Chondrocyte (in vitro differentiated cells): ENCODE results near the gene RAP1GAP. TPM values are rescaled to one million over a fixed set of nuclear protein-coding genes. Genes with fewer than 3 reads are reported as not detected.

Experiments used
- DNase-seq: peaks from one replicate; pipeline ENCODE4 v3.0.0; 2021; ENCODE audit warnings: mixed read lengths, low spot score
- H3K27ac Mint-ChIP-seq: one replicate; pipeline ENCODE4 v1.8.0; 2021; ENCODE audit warnings: mild to moderate bottlenecking, moderate library complexity, mixed read lengths; ENCODE audit not compliant: unreplicated experiment
- H3K27me3 Mint-ChIP-seq: 2 replicates; pipeline ENCODE4 v1.8.0; 2021; ENCODE audit warnings: low read depth, mixed read lengths
- H3K36me3 Mint-ChIP-seq: 2 replicates; pipeline ENCODE4 v1.8.0; 2021; ENCODE audit warnings: low read depth, mixed read lengths
- H3K4me1 Mint-ChIP-seq: 2 replicates; pipeline ENCODE4 v1.8.0; 2021; ENCODE audit warnings: low read depth, mild to moderate bottlenecking, mixed read lengths
- H3K4me3 Mint-ChIP-seq: one replicate; pipeline ENCODE4 v1.8.0; 2021; ENCODE audit warnings: mild to moderate bottlenecking, moderate library complexity, mixed read lengths; ENCODE audit not compliant: unreplicated experiment
- H3K9me3 Mint-ChIP-seq: 2 replicates; pipeline ENCODE4 v1.8.0; 2021; ENCODE audit warnings: low read depth, mixed read lengths
- total RNA-seq: library from RNA; stranded (reverse); gene quantifications from 3 replicates; pipeline ENCODE4 v1.2.1, GENCODE V29; 2021
- TF ChIP-seq, protein P1 (sequence below): fragments of 200-600 bp; sonication (generic); IDR thresholded peaks from 2 replicates; pipeline ENCODE4 v1.5.0; 2021; ENCODE audit warnings: antibody characterized with exemption, mild to moderate bottlenecking, moderate library complexity

RAP1GAP gene
- total RNA-seq, 1 donor from 2014 or later: 1.8 TPM

DNA sequence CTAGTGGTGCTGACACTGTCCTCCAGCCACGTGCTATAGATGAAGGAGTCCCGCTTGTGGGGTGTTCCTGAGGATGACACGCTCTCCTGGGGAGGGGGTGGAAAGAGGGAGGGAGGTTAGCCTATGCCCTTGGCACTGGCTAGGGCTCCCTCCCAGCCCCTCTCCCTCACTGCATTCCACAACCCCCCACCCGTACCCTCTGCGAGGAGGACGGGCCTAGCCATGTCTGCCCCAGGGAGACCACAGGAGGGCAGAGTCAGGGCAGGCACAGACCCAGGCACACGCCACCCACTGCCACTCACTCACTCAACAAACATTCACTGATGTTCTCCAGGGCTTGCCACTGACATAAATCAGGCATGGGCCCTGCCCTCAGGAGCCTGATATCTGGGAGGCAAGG lies 70.7 kb downstream of the RAP1GAP start:
- peaks cover 10% of the 10 kb centered on the region for H3K27me3 Mint-ChIP-seq
- H3K27ac Mint-ChIP-seq: no peak overlapping the region
- TF ChIP-seq, protein P1, sequence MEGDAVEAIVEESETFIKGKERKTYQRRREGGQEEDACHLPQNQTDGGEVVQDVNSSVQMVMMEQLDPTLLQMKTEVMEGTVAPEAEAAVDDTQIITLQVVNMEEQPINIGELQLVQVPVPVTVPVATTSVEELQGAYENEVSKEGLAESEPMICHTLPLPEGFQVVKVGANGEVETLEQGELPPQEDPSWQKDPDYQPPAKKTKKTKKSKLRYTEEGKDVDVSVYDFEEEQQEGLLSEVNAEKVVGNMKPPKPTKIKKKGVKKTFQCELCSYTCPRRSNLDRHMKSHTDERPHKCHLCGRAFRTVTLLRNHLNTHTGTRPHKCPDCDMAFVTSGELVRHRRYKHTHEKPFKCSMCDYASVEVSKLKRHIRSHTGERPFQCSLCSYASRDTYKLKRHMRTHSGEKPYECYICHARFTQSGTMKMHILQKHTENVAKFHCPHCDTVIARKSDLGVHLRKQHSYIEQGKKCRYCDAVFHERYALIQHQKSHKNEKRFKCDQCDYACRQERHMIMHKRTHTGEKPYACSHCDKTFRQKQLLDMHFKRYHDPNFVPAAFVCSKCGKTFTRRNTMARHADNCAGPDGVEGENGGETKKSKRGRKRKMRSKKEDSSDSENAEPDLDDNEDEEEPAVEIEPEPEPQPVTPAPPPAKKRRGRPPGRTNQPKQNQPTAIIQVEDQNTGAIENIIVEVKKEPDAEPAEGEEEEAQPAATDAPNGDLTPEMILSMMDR: no peak
- H3K4me1 Mint-ChIP-seq: peaks cover 5% of the 10 kb centered on the region
- H3K9me3 Mint-ChIP-seq: no peaks in the 10 kb centered on the region
- DNase-seq: no peak
- H3K36me3 Mint-ChIP-seq: no peaks in the 10 kb centered on the region
- no peak overlapping the region for H3K4me3 Mint-ChIP-seq

DNA sequence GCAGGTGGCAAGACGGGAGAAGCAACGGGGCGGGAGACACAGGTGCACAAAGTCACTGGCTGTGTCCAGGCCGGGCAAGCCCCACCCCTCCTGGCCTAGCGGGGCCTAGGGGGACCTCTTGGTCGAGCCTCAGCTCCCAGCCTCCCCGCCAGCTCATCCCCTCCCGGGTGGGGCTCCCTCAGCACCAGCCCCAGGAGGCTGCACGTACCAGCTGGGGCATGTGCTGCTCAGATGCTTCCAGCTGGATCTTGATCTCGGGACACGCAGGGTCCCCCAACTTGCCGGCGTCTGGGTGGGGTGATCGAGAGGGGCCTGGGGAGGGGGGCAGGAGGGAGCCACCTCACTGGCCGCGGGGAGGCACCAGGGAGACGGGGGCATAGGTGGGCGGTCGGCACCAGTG lies 71.4 kb downstream of the RAP1GAP start:
- Mint-ChIP-seq H3K9me3 (no peaks in the 10 kb centered on the region), H3K4me3 (no peak overlapping the region), H3K36me3 (no peaks in the 10 kb centered on the region), H3K4me1 (peaks cover 5% of the 10 kb centered on the region), H3K27ac (no peak overlapping the region), H3K27me3 (peaks cover 10% of the 10 kb centered on the region)
- TF ChIP-seq, protein P1: no peak
- DNase-seq: no peak

DNA sequence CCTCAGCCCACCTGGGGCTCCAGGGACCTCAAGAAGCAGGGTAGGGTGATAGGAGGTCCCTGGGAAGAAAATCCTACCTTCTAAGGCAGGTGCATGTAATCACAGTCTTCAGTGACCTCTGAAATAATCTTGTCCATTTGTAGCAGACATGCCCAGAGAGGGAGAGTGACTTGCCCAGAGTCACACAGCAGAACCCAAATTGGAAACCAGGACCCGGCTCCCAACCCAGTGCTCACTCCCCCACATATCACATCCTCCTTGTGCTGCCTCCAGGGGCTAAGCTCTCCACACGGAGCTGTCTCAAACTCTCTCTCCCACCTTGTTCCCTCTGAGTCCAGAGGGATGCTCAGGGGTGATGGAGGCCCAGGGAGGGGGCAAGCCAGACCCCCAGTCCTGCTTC lies 72.5 kb downstream of the RAP1GAP start:
- TF ChIP-seq, protein P1: no peak
- peaks cover 10% of the 10 kb centered on the region for H3K27me3 Mint-ChIP-seq
- peaks cover 5% of the 10 kb centered on the region for H3K4me1 Mint-ChIP-seq
- no peak for DNase-seq
- no peaks in the 10 kb centered on the region for H3K36me3 Mint-ChIP-seq
- no peak overlapping the region for H3K27ac Mint-ChIP-seq
- H3K4me3 Mint-ChIP-seq: no peak overlapping the region
- H3K9me3 Mint-ChIP-seq: no peaks in the 10 kb centered on the region

DNA sequence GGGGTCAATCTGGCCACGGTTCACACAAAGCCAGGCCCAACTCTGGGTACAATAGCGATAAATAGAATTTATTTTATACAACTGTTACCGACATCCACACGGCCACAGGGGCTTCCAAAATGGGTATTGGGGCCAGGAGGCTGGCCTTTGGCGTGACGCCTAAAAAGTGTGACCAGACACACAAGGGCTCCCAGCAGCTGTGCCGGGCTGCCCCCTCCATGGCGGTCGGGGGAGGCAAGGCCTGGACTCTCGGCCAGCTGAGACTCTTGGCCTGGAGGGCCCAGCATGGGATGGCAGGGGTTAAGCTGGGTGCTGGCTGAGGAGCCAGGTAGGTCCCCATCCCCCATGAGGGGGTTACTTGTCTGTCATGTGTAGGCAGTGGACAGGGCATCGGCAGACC lies 73.0 kb downstream of the RAP1GAP start:
- no peak for DNase-seq
- Mint-ChIP-seq H3K36me3 (no peaks in the 10 kb centered on the region), H3K27ac (no peak overlapping the region), H3K9me3 (no peaks in the 10 kb centered on the region), H3K4me1 (peaks cover 5% of the 10 kb centered on the region), H3K4me3 (no peak overlapping the region), H3K27me3 (peaks cover 10% of the 10 kb centered on the region)
- TF ChIP-seq, protein P1: no peak

DNA sequence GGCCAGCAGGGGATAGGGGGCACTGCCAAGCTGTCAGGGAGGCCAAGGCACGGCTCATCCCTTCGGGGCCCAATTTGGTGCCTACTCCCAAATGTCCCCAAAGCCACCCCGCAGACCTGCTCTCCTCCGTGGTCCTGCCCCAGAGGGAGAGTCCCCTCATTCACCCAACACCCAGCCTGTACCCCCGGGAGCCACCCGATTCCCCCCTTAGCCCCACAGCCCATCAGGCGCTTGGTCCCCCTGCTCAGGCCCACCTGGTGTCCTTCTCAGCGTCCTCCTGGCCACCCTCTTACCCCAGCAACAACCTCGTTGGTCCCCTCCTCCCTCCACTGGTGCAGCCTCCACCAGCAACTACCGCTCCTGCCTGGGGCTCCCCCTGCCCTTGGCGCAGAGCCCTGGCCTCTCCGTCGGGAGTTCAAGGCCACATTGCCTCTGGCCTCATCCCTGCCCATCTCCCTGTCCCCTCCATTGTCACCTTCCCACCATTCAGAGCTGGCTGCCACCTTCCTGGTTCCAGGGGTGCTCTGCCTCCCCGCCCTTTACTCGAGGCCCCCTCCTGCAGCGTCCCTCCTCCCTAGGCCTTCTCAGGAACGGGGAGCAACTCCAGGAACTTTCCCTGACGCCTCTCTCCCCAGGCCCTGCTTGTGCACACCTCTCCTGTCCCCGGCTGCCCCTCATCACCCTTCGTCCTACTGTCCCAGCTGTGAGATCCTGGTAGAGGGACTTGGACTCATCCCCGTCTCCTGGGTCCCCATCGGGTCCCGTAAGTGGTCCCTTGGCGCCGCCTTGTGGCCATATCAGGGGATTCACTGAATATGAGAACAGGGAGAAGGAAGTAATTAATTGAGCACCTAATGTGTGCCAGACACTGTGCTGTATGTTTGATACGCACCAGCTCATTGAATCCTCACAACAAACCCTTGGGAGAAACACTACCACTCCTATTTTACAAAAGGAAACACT lies 73.9 kb downstream of the RAP1GAP start:
- DNase-seq: no peak
- Mint-ChIP-seq H3K4me3 (no peak overlapping the region), H3K36me3 (no peaks in the 10 kb centered on the region), H3K9me3 (no peaks in the 10 kb centered on the region), H3K27me3 (peaks cover 10% of the 10 kb centered on the region), H3K4me1 (peaks cover 11% of the 10 kb centered on the region), H3K27ac (no peak overlapping the region)
- TF ChIP-seq, protein P1: peak; percentile 84
